Breast epithelium (tissue), 3 donors: ENCODE measurements around the gene SLC4A1AP.

ENCODE experiments used
- CTCF ChIP-seq, 3 donors: fragments of 450-650 bp; IDR thresholded peaks; one replicate each; pipeline ENCODE4 v1.5.1; 2016 to 2017; ENCODE audit warnings: antibody characterized with exemption in 3 of 3, mild to moderate bottlenecking in 3 of 3, moderate library complexity in 3 of 3
- POLR2A ChIP-seq: fragments of 450-650 bp; IDR thresholded peaks from one replicate; pipeline ENCODE4 v1.6.1; 2016; ENCODE audit warnings: antibody characterized with exemption, mild to moderate bottlenecking, moderate library complexity
- POLR2AphosphoS5 ChIP-seq, 3 donors: sonication (generic); formaldehyde crosslinking; IDR thresholded peaks; one replicate each; pipeline ENCODE4 v1.6.1; 2017; ENCODE audit warnings: antibody characterized with exemption in 3 of 3

GRCh38 chr2:27663285-27664153 is at the start of gene SLC4A1AP, which contains the start of gene SUPT7L:
- TF ChIP-seq POLR2AphosphoS5 (IDR thresholded peaks at IDR 0.05) (peak; percentile 89 to 97 (median 92)), CTCF (IDR thresholded peaks at IDR 0.05) (no peak), POLR2A (no peak)
